Measurements from ENCODE around the gene TTLL1. TPM values are rescaled to one million over a fixed set of nuclear protein-coding genes. Genes with fewer than 3 reads are reported as not detected.

Gene TTLL1
- 1 to 10 TPM; 1.1 to 3.8 (median 2.8) TPM for total RNA-seq

- in situ Hi-C loops (cut with MboI; ENCODE audit: low pct_ligation_motif_present in 1 of 4, low pct_unique_long_range_greater_than_20kb in 1 of 4, low sequenced_read_pairs in 3 of 4) (no loop called here), intact Hi-C loops (cut with DNase I; ENCODE audit: low total_unique reads) (no loop called here)
- peak within 1 kb of the TSS; percentile 54 to 67 (median 63) for H3K4me3 ChIP-seq
- no peaks in the 10 kb centered on the region for H3K9me3 ChIP-seq
- WGBS, 2 donors (ENCODE audit: low coverage in 1 of 2), result 7 to 21% methylated on average over 10 to 48 of the region's 64 CpGs
- peak; percentile 93 for DNase-seq
- peaks cover 0 to 22% (median 12%) of the 10 kb centered on the region in 4 donors for H3K4me1 ChIP-seq
- TF ChIP-seq POLR2AphosphoS5 (IDR thresholded peaks at IDR 0.05), result peak; percentile 46 to 70 (median 55)
- TF ChIP-seq CTCF (IDR thresholded peaks at IDR 0.05), result peak in 2 of 5 experiments; percentile 28 to 36
- no peak for TF ChIP-seq POLR2A (IDR thresholded peaks at IDR 0.05)
- no peak for TF ChIP-seq EP300 (IDR thresholded peaks at IDR 0.05; ENCODE audit: low read depth)
- no peaks in the 10 kb centered on the region for H3K36me3 ChIP-seq
- no peaks in the 10 kb centered on the region for H3K27me3 ChIP-seq
- H3K27ac ChIP-seq, result peak within 1 kb of the TSS; percentile 61 to 87 (median 81)
These were observed at the start of gene TTLL1 for GRCh38 chr22:43088984-43089717. TTLL1 (minus strand) TSS chr22:43089391; CDS start chr22:43075586, 13,805 bp downstream.

- intact Hi-C loops (cut with DNase I; ENCODE audit: low total_unique reads), result no loop called here
- H3K27ac ChIP-seq, result no peak overlapping the region
- no peak for DNase-seq
These were observed 47.6 kb upstream of the TTLL1 start for GRCh38 chr22:43136801-43137200.

GRCh38 chr22:43136255-43136654 lies 47.1 kb upstream of the TTLL1 start:
- intact Hi-C loops (cut with DNase I; ENCODE audit: low total_unique reads), result no loop called here
- Histone ChIP-seq H3K4me1 (no peaks in the 10 kb centered on the region), H3K27me3 (no peaks in the 10 kb centered on the region), H3K4me3 (no peak overlapping the region), H3K9me3 (no peaks in the 10 kb centered on the region), H3K36me3 (peaks cover 0 to 4% (median 0%) of the 10 kb centered on the region in 4 donors), H3K27ac (no peak overlapping the region)
- no peak for TF ChIP-seq POLR2A (IDR thresholded peaks at IDR 0.05)
- TF ChIP-seq CTCF (IDR thresholded peaks at IDR 0.05), result peak; percentile 44 to 57 (median 53)
- in situ Hi-C loops (cut with MboI; ENCODE audit: low pct_ligation_motif_present in 1 of 4, low pct_unique_long_range_greater_than_20kb in 1 of 4, low sequenced_read_pairs in 3 of 4), result no loop called here
- peak; percentile 57 for DNase-seq
- WGBS, 2 donors (ENCODE audit: low coverage in 1 of 2), result 39 to 40% methylated on average over 1 to 9 of the region's 9 CpGs

More at GRCh38 chr22:43136801-43137200, 47.6 kb upstream of the TTLL1 start:
- Histone ChIP-seq H3K4me3 (no peak overlapping the region), H3K4me1 (peaks cover 0 to 5% (median 3%) of the 10 kb centered on the region in 4 donors), H3K27me3 (no peaks in the 10 kb centered on the region), H3K9me3 (no peaks in the 10 kb centered on the region), H3K36me3 (peaks cover 0 to 4% (median 0%) of the 10 kb centered on the region in 4 donors)
- in situ Hi-C loops (cut with MboI; ENCODE audit: low pct_ligation_motif_present in 1 of 4, low pct_unique_long_range_greater_than_20kb in 1 of 4, low sequenced_read_pairs in 3 of 4), result no loop called here
- TF ChIP-seq EP300 (IDR thresholded peaks at IDR 0.05; ENCODE audit: low read depth) (no peak), POLR2A (IDR thresholded peaks at IDR 0.05) (no peak), POLR2AphosphoS5 (IDR thresholded peaks at IDR 0.05) (no peak), CTCF (IDR thresholded peaks at IDR 0.05) (no peak)
- WGBS, 2 donors (ENCODE audit: low coverage in 1 of 2), result 80% methylated on average over 10 of the region's 10 CpGs; no CpG with 5 or more reads in 1 of the 2 donors

GRCh38 chr22:43135565-43135964 lies 46.4 kb upstream of the TTLL1 start:
- Histone ChIP-seq H3K27me3 (no peaks in the 10 kb centered on the region), H3K27ac (no peak overlapping the region), H3K4me1 (no peaks in the 10 kb centered on the region), H3K9me3 (no peaks in the 10 kb centered on the region), H3K4me3 (no peak overlapping the region), H3K36me3 (peaks cover 0 to 4% (median 0%) of the 10 kb centered on the region in 4 donors)
- TF ChIP-seq POLR2A (IDR thresholded peaks at IDR 0.05) (no peak), CTCF (IDR thresholded peaks at IDR 0.05) (no peak), EP300 (IDR thresholded peaks at IDR 0.05; ENCODE audit: low read depth) (no peak), POLR2AphosphoS5 (IDR thresholded peaks at IDR 0.05) (no peak)
- in situ Hi-C loops (cut with MboI; ENCODE audit: low pct_ligation_motif_present in 1 of 4, low pct_unique_long_range_greater_than_20kb in 1 of 4, low sequenced_read_pairs in 3 of 4) (no loop called here), intact Hi-C loops (cut with DNase I; ENCODE audit: low total_unique reads) (no loop called here)
- WGBS, 2 donors (ENCODE audit: low coverage in 1 of 2), result 69% methylated on average over 5 of the region's 5 CpGs; no CpG with 5 or more reads in 1 of the 2 donors
- DNase-seq, result no peak
